PC-3 (cell line): ENCODE results near the gene GRIN1.
"Not testable (repeated sequence)": the region's sequence is repeated elsewhere in the genome, so short reads cannot be mapped to it uniquely, and the experiment has no call there.

Source experiments
- CTCF ChIP-seq: fragments of 300-600 bp; sonication (generic); conservative IDR thresholded peaks from 2 replicates; pipeline ENCODE4 v1.5.1; 2017; ENCODE audit warnings: antibody characterized with exemption, low read depth, mild to moderate bottlenecking, low read length
- EZH2phosphoT487 ChIP-seq: fragments of 300-600 bp; sonication (generic); IDR thresholded peaks from 2 replicates; pipeline ENCODE4 v1.6.1; 2018; ENCODE audit warnings: mild to moderate bottlenecking, antibody characterized with exemption, low read length, borderline replicate concordance

DNA sequence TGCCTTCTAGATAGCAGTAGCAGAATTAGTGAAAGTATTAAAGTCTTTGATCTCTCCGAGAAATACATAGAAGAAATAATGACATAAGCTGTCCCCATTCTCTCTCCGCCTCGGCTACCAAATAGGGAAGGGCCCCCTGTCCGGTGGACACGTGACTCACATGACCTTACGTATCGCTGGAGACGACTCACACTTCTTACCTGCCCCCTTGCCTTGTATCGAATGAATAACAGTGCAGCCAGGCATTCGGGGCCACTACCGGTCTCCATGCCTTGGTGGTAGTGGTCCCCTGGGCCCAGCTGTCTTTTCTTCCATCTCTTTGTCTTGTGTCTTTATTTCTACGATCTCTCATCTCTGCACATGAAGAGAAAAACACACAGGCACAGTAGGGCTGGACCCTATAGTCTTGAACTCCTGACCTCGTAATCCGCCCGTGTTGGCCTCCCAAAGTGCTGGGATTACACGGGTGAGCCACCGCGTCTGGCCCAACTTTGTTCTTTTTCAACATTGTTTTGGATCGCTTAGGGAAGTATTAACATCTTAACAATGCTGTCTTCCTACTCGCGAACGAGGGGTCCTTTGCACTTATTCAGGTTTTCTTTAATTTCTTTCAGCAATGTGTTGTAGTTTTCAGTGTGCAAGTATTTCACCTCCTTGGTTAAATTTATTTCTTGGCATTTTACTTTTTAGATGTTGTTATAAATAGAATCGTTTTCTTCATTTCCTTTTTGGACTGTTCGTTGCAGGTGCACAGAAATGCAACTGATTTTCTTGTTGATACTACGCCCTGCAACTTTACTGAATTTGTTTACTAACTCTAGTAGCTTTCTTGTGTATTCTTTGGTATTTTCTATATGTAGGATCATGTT, 16.8 kb upstream of the GRIN1 start:
- not testable (repeated sequence) for TF ChIP-seq CTCF, EZH2phosphoT487
